NK-92 (cell line): ENCODE data around the gene MTX1.

Experiments
- DNase-seq: peaks from one replicate; lab custom pipeline; 2025; ENCODE audit not compliant: unreplicated experiment; lab: John Stamatoyannopoulos, UW

The MTX1 gene

GRCh38 chr1:155255243-155256007, 46.9 kb downstream of the MTX1 start, which contains the start of gene ENTREP3:
ENTREP3 (minus strand) TSS chr1:155255483; CDS start chr1:155254877, 606 bp downstream.
- DNase-seq, result no peak

GRCh38 chr1:155256058-155256852, 47.8 kb downstream of the MTX1 start:
- DNase-seq, result no peak

GRCh38 chr1:155260276-155260675, 51.8 kb downstream of the MTX1 start:
- no peak for DNase-seq

GRCh38 chr1:155261493-155261851, 53.0 kb downstream of the MTX1 start:
- no peak for DNase-seq

- peak; percentile 36 for DNase-seq
Observed at GRCh38 chr1:155261852-155262673, 53.6 kb downstream of the MTX1 start, which contains the start of gene SCAMP3. SCAMP3 (minus strand) TSS chr1:155262360; CDS start chr1:155262151, 209 bp downstream.

GRCh38 chr1:155263067-155263466, 54.6 kb downstream of the MTX1 start:
- no peak for DNase-seq
